Osteocyte (in vitro differentiated cells): ENCODE results near the gene SLC35E1. TPM values are rescaled to one million over a fixed set of nuclear protein-coding genes. Genes with fewer than 3 reads are reported as not detected.

ENCODE experiments used
- DNase-seq: peaks from one replicate; pipeline ENCODE4 v3.0.0; 2021; ENCODE audit warnings: mixed read lengths; ENCODE audit not compliant: unreplicated experiment; ENCODE audit errors: extremely low spot score
- H3K27ac Mint-ChIP-seq: one replicate; pipeline ENCODE4 v1.8.0; 2021; ENCODE audit warnings: mild to moderate bottlenecking, mixed read lengths; ENCODE audit not compliant: unreplicated experiment
- H3K27me3 Mint-ChIP-seq: one replicate; pipeline ENCODE4 v1.8.0; 2021; ENCODE audit warnings: mixed read lengths; ENCODE audit not compliant: unreplicated experiment
- H3K36me3 Mint-ChIP-seq: one replicate; pipeline ENCODE4 v1.8.0; 2021; ENCODE audit warnings: mixed read lengths; ENCODE audit not compliant: unreplicated experiment
- H3K4me1 Mint-ChIP-seq: one replicate; pipeline ENCODE4 v1.8.0; 2021; ENCODE audit warnings: mixed read lengths; ENCODE audit not compliant: unreplicated experiment
- H3K4me3 Mint-ChIP-seq: one replicate; pipeline ENCODE4 v1.8.0; 2021; ENCODE audit warnings: mild to moderate bottlenecking, moderate library complexity, mixed read lengths; ENCODE audit not compliant: unreplicated experiment
- H3K9me3 Mint-ChIP-seq: one replicate; pipeline ENCODE4 v1.8.0; 2021; ENCODE audit warnings: mixed read lengths; ENCODE audit not compliant: unreplicated experiment
- long read RNA-seq: library from polyadenylated mRNA; unstranded; transcript quantifications from one replicate; pipeline ENCODE4 v2.0.0, GENCODE V29; 2021
- total RNA-seq: library from RNA; stranded (reverse); gene quantifications from 2 replicates; pipeline ENCODE4 v1.2.1, GENCODE V29; 2021
- TF ChIP-seq, protein P1 (sequence below): fragments of 200-600 bp; sonication (generic); IDR thresholded peaks from 2 replicates; pipeline ENCODE4 v1.5.0; 2021; ENCODE audit warnings: antibody characterized with exemption, mild to moderate bottlenecking, moderate library complexity

The SLC35E1 gene
- 49.8 and 55.5 TPM in 2 replicates for total RNA-seq
- long read RNA-seq, full-length matches to known transcripts: 13 of 37 reads
- long read RNA-seq, partial matches to known transcripts: 8 of 37 reads
- long read RNA-seq, other reads (novel, unspliced or antisense): 16 of 37 reads

DNA sequence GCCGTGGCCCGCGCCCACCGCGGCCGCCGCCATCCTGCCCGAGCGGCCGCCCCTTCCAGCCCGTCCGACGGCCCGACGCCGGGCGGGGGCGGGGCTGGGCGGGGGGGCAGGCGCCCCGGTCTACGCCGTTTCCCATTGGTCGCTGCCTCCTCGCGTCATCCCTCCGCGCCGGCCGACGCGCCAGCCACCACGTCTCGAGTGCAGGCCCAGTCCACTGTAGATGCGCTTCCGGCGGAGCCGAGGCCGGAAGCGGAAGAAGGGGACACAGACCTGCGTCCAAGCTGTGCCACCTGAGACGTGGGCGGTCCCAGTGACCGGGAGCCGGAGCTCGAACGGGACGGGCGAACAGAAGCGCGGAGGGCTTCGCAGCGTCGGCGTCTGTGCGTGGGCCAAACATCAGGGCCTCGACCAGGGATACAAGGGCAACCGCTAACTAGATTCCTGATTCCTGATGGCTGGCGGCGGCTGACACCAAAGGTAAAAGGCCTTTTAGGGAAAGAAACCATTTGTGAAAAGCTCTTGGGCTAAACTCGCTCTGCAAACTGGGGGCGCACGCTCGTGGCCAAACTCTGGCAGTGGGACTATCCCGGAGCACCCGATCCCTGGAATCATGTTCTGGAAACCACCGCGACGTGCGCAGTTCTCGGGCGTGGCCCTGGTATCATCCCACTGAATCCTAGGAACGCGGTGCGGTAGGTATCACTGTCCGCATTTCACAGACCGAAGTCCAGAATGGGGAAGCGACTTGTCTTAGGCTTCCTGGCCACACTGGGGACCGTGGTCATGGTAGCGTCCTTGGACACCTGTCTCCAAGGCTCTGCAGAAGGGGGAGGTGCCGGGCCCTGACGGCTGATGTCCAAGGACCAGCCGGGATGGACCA, at the start of gene SLC35E1:
TSS of gene SLC35E1 (minus strand) at position 84 of the 880 bp plus-strand sequence. CDS start at position 33, 51 bp downstream.
- peak; percentile 98 for DNase-seq
- TF ChIP-seq, protein P1, sequence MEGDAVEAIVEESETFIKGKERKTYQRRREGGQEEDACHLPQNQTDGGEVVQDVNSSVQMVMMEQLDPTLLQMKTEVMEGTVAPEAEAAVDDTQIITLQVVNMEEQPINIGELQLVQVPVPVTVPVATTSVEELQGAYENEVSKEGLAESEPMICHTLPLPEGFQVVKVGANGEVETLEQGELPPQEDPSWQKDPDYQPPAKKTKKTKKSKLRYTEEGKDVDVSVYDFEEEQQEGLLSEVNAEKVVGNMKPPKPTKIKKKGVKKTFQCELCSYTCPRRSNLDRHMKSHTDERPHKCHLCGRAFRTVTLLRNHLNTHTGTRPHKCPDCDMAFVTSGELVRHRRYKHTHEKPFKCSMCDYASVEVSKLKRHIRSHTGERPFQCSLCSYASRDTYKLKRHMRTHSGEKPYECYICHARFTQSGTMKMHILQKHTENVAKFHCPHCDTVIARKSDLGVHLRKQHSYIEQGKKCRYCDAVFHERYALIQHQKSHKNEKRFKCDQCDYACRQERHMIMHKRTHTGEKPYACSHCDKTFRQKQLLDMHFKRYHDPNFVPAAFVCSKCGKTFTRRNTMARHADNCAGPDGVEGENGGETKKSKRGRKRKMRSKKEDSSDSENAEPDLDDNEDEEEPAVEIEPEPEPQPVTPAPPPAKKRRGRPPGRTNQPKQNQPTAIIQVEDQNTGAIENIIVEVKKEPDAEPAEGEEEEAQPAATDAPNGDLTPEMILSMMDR: no peak
- Mint-ChIP-seq H3K27me3 (no peaks in the 10 kb centered on the region), H3K4me1 (peaks cover 45% of the 10 kb centered on the region), H3K36me3 (peaks cover 11% of the 10 kb centered on the region), H3K27ac (peak within 1 kb of the TSS; percentile 97), H3K4me3 (peak within 1 kb of the TSS; percentile 99), H3K9me3 (no peaks in the 10 kb centered on the region)

DNA sequence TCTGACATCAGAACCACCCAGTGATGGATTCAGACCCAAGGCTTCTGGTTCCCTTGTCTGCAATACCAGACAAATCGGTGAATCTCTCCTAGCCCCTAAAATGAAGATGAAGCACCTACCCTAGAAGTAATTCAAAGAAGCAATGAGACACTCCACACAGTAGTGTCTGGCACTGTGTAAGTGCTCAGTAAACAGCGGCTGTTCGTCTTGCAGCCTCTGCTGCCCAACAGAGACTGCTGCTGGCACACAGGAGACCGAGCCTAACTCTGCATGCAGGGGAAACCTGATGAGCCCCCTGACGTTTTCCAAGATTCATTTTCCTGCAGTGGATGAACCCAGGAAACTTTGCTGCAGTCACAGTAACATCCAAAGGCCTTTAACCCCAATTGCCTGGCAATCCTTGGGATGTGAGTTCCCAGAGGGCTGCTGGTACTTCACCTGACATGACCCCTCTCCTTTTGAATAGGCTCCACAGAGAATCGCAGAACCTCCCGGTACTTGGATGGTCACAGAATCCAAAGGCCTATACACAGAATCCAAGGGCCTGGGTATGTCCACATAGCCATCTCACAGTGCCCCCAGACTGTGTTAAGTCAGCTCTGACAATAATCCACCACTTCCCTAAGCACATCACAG, 49.1 kb upstream of the SLC35E1 start:
- DNase-seq: no peak
- no peak overlapping the region for H3K4me3 Mint-ChIP-seq
- no peaks in the 10 kb centered on the region for H3K27me3 Mint-ChIP-seq
- H3K4me1 Mint-ChIP-seq: peaks cover 25% of the 10 kb centered on the region
- TF ChIP-seq, protein P1: no peak
- no peak overlapping the region for H3K27ac Mint-ChIP-seq
- H3K9me3 Mint-ChIP-seq: no peaks in the 10 kb centered on the region
- peaks cover 4% of the 10 kb centered on the region for H3K36me3 Mint-ChIP-seq

DNA sequence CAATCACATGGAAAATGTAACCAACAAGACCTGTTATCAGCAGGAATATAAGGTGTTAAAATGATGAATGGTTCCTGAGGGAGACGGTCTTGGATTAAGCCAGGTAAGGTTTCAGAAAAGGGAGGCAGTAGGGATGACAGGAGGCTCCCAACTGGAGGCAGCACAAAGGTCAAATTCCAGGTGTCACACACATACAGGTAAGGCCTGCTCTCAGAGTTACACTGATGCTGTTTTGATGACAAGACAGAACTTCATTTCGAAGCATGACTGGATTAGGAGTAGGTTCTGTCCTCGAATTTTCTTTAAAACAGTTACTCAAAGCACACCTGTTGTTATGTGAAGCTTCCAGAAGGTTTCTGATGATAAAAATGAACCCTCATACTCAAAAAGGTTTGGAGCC, 48.4 kb upstream of the SLC35E1 start:
- no peaks in the 10 kb centered on the region for H3K9me3 Mint-ChIP-seq
- H3K27me3 Mint-ChIP-seq: no peaks in the 10 kb centered on the region
- no peak for DNase-seq
- TF ChIP-seq, protein P1: no peak
- no peak overlapping the region for H3K27ac Mint-ChIP-seq
- H3K4me3 Mint-ChIP-seq: no peak overlapping the region
- H3K36me3 Mint-ChIP-seq: peaks cover 3% of the 10 kb centered on the region
- H3K4me1 Mint-ChIP-seq: peaks cover 18% of the 10 kb centered on the region

DNA sequence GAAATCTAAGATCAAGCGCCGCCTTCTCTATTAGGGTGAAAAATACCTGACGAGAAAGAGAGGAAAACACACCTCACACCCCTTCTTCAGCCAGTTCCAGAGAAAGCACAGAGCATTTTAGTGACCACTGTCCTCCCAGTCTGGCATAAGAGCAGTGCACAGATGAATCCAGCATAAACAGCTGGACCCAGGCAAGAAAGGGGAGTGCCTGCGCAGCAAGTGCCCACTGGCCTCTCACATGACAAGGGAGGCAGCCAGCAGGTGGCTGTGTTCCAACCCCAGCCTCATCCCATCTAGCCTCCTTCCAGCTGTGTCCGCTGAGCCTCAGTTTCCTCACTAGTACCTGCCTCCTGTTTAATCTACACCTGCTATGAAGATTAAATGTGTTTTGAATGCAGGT, 47.8 kb upstream of the SLC35E1 start:
- Mint-ChIP-seq H3K27ac (no peak overlapping the region), H3K27me3 (no peaks in the 10 kb centered on the region), H3K4me3 (no peak overlapping the region), H3K4me1 (peaks cover 15% of the 10 kb centered on the region), H3K36me3 (no peaks in the 10 kb centered on the region), H3K9me3 (no peaks in the 10 kb centered on the region)
- DNase-seq: no peak
- TF ChIP-seq, protein P1: no peak

DNA sequence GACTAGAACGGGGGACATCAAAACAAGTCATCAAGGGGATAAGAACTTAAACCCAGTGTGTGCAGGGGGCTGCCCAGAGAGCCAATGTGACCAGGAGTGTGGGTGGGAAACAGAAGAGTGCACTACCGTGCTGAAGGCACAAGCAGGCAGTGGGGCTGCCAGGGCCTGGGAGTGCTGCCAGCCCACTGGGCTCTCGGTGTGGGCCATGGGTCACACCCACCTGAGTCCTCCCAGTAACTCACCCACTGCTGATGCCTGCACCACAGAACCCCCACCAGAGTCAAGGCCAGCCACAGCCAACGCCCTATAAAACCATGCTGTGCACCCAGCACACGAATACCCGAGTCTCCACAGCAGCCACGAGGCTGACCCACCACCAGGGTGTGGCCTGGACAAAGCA, 47.2 kb upstream of the SLC35E1 start:
- no peak overlapping the region for H3K4me3 Mint-ChIP-seq
- peaks cover 18% of the 10 kb centered on the region for H3K4me1 Mint-ChIP-seq
- H3K9me3 Mint-ChIP-seq: no peaks in the 10 kb centered on the region
- DNase-seq: no peak
- no peaks in the 10 kb centered on the region for H3K27me3 Mint-ChIP-seq
- H3K27ac Mint-ChIP-seq: no peak overlapping the region
- TF ChIP-seq, protein P1: no peak
- no peaks in the 10 kb centered on the region for H3K36me3 Mint-ChIP-seq
